HPDE6-E6E7 (cell line): ENCODE data around the gene ATXN1.
"Not testable (repeated sequence)": the region's sequence is repeated elsewhere in the genome, so short reads cannot be mapped to it uniquely, and the experiment has no call there.

Experiments
- DNase-seq: peaks from one replicate; pipeline ENCODE4 v3.0.0; 2011; ENCODE audit warnings: missing footprints; ENCODE audit errors: extremely low spot score

ATXN1 gene

DNA sequence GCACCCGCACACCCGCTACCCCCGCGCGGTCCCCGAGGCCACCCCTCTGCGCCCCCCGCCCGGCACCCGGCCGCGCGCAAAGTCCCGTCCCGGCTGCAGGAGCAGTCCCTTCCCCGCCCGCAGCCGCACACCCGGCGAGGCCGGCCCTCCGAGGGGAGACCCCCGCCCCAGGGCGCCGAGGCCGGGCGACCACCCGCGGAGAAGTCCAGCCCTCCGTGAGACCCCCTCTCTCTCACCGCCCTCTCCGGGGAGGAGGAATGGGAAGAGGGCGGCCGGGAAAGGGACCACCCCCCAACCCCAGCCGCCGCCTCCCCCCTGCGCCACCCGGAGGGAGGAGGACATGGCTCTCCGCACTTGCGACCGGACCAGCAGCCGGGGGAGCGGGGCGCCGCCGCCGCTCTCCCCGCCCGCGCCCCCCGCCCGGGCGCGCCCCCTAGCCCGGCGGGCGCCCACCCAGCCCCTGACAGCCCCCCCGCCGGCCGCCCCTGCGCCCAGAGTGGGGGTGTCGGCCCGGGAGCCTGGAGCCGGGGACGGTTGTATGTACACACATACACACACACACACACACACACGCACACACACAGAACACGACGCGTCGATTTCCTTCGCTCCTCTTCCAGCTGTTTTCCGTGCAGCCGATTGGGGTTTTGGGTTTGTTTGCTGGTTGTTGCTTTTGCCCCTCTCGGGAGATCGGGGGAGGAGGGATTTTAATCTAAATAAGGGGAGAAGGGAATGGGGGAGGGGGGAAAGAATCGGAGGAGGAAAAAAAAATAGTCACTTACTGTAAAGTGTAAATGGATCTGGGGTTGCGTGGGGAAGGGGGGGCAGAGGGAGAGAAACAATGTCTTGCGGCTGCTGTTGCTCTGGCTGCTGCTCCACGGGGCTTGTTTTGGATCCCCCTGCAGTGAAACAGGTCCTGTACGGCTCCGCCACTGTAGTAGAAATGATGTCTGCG is at the start of gene ATXN1:
ATXN1 (minus strand) TSS at position 945 of the 955 bp plus-strand sequence.
- DNase-seq = no peak

DNA sequence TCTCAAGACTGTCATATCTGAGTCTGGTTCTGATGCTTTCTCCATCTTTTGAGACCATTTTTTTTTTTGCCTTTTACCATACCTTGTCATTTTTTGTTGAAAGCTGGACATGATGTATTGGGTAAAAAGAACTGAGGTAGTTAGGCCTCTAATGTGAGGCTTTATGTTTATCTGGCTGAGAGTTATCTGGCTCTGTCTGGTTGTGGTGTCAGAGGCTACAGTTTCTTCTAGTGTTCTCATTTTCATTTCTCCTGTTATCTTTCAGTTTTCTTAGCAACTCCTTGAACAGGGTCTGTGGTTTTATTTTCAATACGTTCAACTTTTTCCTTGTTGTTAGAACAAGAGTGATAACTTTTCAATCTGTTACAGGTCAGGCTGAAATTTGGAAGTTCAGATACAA is 49.2 kb upstream of the ATXN1 start:
- DNase-seq = no peak

DNA sequence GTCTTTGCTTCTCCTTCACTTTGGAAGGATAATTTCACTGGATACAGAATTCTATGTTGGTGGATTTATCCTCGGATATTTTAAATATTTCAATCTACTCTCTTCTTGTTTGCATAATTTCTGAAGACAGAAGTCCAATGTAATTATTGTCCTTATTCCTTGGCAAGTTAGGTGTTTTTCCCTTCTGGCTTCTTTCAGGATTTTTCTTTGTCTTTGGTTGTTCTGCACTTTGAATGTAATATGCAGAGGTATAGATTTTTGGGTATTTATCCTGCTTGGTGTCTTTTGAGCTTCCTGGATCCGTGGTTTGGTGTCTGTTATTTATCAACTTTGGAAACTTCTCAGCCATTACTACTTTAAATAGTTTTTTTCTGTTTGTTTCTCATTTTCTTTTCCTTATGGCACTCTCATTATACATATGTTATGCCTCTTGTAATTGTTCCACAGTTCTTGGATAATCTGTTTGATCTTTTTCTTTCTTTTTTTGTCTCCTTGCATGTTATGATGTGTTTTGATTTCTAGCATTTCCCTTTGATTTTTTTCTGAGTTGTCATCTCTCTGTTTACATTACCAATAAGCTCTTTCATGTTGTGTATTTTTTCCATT is 48.6 kb upstream of the ATXN1 start:
- DNase-seq = no peak

DNA sequence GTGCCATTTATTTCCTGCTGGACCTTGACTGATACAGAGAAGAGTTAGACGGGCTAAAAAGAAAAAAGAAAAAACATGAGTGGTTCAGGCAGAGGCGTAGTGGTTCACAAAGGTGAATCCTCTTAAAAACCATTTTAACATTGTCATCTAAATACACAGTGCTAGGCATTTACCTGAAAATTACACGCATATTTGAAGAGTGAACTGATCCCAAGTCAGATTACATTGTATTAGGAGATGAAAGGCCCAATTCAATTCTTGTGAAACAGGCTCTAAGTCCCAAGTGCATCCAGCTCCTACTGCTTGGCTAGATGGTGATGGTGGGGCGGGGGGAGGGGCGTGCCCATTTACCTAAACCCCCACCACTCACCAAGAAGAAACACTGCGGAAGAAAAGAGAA is 46.7 kb upstream of the ATXN1 start:
- DNase-seq = no peak

DNA sequence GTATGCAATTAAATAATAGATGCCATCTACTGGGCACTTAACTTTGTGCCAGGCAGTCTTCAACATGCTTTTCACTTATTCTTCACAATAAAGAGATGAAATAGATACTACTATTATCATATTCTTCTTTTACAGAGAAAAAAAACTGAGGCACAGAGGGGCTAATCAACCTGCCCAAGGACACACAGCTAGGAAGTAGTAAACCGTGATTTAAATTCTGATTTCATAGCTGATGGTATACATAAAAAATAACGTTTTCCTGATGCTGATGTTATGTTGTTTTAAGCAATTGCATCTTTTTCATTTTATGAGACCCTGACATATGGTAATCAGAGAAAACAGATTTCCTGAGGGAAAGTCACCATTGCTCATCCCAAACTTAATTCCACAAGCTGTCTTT is 45.1 kb upstream of the ATXN1 start:
- DNase-seq = no peak

DNA sequence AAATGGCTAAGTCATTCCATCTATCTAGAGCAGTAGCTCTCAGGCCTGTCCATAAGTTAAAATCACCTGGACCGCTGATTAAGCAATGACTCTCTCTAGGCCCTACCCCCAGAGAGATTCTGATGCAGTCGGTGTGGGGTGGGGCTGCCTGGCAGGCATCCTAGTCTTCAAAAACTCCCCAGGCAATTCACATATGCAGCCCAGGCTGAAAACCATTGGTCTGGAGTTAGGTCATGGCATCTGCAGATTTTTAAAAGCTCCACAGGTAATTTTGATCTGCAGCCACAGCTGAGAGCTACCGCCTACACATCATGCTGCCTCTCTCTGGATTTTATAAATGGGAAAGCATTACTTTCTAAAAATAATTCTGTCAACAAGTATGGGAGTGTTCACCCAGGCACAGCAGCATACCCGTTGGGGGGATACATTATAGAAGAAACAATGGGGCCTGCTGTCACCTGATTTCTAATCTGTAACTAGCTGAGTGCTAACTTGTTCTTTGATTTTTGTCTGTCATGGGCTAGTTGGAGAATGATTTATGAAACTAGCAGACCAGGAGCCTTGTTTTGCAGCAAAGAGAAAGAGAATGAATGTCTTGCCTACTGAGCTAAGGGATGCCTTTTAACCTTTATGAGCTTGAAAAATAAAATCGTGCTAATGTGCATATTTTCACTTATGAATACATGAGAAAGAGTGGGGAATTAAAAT is 44.1 kb upstream of the ATXN1 start:
- DNase-seq = no peak

DNA sequence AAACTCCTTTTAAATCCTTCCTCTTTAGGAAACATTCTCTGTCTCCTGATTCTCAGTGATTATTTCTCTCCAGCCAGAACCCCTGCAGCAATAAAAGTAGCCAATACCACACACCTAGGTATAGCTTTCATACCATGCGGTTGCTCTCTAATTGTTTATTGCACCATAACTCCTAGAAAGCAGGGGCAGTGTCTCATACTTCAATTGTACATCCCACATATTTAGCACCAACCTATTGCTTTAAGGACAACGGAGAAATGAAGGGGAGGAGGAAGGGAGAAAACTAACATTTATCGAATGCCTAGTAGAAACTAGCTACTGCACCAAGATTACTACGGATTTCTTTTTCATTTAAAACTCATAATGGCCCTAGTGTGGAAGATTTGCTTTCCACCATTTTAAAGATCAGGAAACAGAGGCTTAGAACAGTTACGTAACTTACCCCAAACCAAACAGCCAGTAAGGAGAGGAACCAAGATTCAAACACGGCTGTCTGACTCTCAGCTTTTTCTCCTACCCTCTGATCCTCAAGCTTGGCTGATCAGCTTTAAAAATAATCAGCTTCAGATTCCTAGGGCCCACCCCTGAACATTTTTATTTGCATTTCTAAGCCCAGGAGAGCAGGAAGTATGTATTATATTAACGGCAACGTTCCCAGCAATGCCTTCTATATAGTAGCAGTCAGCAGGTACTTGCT is 43.4 kb upstream of the ATXN1 start:
- no peak for DNase-seq

DNA sequence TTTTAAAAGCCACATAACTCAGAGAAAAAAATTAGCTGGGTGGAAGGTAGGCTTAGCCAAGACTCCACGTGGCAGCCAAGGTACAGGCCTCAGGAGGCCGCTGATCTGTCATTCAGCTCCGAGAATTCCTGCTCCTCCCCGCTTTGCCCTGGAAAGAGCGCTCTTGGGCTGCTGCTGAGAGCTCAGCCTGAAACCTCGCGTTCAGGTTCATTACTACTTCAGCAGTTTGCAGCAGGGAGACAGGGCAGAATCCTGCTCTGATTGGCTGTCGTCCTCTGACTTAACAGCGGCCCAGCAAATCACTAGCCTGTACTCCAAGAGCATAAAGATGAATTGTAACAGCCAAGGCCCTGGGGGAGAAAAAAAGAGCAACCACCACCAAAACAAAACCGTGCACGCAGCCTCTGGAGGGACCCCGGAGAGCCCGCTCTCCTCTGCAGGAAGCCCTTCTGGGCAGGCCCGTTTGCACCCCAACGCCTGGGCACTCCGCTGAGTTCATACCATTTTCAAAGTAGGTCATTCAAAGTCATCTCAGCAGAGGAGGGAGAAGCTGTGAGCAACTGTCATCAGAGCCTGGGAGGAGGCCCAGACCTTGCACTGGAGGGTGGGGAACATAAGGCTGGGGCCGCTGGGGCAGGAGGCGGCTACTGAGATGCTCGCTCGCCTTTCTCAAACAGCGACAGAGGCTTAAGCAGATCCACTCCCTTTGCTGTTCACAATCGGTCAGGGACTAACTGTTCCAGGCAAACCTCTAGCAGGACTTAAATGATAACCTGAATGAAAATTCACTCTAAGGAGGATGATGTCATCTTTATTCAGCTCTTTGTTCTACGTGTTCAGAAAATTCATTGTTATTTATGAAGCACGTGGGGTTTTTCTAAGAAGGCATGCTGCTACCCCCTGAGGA is 42.3 kb upstream of the ATXN1 start:
- no peak for DNase-seq

DNA sequence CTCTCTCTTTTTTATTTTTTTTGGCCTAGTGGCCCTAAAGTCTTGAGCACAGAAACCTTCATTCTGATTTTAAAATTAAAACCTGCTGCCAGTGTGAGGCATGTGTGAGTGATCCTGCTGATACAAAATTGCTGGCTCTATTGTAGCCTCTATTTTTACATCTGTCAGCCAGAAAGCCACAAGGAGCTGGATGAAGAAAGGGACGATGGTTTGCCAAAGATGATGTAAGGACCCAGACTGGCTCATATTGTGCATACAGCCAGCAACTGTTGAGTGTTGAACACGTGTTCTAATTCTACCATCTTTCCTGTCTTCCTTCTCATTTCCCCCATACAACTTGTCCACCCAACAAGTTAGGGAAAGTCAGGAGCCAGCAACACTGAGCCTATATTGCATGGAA is 40.8 kb upstream of the ATXN1 start:
- no peak for DNase-seq

DNA sequence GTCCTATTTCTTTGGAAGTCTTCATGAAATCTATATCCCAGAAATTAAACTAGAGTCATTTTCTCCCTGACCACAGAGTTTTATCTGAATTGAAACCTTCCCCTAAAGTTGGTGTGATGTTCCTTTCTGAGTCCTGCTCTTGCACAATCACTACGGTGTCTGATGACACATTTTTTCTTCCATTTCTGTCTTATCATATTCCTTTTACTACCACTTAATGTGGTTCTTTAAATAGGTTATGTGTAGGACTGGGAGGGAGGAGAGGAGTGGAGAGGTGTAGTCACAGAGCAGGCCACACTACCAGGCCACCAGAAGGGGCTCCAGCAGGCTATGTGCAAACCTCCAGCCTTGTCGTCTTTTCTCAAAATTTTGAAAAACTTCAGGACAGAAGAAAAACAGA is 39.7 kb upstream of the ATXN1 start:
- no peak for DNase-seq

DNA sequence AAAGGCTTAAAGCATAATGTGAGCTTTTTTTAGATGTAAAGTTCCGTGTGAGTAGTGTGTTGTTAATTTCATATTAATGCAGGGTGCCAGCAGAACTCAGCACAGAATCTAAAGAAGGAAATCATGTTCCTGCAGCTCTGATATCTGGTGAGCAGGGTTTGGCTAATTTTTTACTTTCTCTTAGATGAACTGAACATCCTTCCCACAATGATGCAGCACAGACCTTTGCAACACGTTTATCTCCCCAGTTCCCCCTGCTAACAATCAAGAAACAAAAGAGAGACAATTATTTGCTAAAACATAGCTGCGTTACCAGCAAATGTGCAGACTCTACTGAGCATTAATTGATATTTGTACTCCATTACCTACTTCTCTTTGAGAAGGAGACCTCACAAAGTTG is 39.1 kb upstream of the ATXN1 start:
- no peak for DNase-seq

DNA sequence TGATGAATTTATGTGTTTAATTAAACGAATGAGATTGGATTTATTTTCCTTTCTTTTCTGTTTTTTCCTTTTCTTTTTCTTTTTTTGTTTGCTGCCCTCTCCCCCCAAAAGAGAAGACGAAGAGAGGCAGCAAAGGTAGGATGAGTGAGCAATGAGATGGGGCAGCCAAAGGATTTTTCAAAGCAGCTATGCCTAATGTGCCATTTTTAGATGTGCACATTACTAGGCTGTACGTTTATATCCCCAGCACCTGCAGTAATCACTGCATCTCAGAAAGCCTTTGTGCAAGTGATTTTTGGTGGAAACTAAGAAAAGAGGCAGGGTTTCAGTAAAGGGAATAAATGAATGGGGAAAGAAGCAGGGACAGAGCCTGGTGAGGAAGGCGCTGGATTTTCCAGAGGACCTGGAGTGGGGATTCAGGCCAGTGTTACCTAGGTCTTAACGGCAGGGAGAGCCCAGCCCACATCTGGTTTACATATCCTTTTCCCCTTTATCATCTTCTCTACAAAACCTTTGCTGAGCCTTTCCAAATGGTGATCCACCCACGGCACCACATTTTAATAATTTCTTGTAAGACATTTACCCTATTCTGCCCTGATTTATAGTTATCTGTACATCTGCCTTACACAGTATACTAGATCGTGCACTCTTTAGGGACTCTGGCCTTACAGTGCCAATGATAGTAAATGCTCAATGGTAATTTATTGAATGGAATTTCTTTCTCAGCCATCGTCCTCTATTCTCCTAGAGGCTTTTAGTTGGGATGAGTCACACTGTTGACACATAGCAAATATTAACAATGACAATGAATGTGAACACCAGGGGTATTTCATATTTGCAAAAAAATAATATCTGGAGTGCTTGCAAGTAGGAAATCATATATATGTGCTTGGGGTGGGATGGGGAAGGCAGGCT is 38.3 kb upstream of the ATXN1 start:
- no peak for DNase-seq

DNA sequence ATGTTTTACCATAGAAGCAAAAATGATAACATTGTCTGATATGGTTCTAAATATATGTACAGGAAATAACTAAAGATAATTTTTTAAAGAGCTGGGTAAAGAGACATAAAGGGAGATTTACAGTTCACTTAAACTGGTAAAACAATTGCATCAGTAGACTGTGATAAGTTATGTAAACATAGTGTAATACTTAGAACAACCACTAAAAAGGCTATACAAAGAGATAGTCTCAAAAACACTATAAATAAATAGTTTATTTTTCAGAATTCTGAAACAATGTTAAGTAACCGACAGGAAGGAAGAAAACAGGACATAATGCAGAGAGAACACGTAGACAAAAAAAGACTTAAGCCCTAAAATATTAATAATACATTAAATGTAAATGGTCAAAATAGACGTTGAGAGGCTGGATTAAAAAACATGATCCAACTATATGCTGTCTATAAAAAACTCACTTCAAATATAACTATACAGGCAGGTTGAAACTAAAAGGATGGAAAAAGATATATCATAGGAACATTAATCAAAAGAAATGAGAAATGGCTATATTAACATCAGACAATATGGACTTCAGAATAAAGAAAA is 32.7 kb upstream of the ATXN1 start:
- no peak for DNase-seq

DNA sequence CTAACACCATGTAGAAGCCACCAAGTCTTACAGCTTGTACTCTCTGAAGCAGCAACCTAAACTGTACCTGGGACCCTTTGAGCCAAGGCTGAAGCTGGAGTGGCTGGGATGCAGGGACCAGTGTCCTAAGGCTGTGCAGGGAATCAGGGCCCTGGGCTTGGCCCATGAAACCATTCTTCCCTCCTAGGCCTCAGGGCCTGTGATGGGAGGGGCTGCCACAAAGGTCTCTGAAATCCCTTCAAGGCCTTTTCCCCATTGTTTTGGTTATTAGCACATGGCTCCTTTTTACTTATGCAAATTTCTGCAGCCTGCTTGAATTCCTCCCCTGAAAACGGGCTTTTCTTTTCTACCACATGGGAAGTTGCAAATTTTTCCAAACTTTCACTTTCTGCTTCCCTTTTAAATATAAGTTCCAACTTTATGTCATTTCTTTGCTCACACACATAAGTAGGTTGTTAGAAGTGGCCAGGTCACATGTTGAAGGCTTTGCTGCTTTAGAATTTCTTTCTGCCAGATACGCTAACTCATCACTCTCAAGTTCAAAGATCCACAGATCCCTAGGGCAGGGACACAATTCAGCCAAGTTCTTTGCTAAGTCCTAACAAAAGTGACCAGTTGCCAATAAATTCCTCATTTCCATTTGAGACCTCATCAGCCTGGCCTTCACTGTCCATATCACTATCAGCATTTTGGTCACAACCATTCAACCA is 28.2 kb upstream of the ATXN1 start:
- no peak for DNase-seq

DNA sequence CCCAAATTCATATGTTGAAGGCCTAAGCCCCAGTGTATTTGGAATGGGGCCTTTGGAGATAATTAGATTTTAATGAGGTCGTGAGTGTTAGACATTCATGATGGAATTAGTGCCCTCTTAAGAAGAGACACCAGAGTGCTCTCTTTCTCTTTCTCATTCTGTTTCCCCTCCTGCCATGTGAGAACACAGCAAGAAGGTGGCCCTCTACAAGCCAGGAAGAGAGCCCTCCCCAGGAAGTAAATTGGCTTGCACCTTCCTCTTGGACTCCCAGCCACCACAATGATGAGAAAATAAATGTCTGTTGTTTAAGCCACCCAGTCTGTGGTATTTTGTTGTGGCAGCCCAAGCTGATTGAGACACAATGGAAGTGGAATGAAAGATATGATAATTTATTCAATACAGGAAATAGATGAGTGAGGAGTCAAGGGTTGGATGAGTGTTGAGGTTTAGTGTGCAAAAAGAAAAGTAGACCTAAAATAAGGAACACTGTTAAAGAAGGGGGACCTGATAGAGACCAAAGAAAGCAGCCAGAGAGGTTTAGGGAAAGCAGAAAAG is 25.9 kb upstream of the ATXN1 start:
- DNase-seq = no peak

DNA sequence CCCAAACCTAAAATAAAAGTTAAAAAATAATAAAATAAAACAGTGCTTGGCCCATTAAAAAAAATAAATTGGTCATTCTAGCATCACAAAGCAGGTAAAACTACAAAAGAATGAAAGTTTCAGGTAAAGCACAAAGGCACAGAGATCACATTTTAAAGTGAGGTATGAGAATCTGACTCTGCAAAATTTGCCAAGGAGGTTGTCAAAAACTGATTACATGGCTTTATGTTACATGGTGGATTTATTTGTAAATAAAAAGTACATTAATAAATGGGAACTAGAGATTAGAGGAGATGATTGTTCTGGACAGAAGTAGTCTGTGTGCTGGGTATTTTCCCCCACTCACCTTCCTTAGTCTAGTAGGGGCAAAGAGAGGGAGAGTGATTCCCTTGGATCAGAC is 24.2 kb upstream of the ATXN1 start:
- DNase-seq = no peak

DNA sequence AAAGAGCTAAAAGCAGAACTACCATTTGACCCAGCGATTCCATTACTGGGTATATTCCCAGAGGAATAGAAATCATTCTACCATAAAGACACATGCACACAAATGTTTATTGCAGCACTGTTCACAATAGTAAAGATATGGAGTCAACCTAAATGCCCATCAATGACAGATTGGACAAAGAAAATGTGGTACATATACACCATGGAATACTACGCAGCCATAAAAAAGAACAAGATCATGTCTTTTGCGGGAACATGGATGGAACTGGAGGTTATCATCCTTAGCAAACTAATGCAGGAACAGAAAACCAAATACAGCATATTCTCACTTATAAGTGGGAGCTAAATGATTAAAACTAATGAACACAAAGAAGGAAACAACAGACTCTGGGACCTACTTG is 23.7 kb upstream of the ATXN1 start:
- DNase-seq = not testable (repeated sequence)

DNA sequence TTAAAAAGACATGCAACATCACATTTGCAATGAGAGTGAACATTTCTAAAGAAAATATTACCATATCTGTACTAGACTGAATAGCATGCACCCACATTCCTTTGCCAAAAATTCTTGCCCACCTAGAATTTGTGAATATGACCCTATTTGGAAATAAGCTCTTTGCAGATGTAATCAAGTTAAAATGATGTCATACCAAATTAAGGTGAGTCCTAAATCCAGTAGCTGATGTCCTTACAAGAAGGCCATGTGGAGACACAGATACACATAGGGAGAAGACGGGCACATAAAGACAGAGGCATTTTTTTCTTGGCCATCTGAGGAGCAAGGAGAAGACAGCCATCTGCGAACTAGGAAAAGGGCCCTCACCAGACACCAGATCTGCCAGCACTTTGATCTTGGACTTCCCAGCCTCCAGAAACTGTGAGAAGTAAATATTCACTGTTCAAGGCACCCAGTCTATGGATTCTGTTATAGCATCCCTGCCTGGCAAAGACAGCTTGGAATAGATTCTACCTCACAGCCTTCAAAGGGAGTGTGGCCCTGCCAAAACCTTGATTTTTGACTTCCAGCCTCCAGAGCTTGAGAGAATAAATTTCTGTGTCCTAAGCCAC is 22.8 kb upstream of the ATXN1 start:
- DNase-seq = no peak
